Activated CD8-positive, alpha-beta memory T cell treated with anti-CD3 and anti-CD28 coated beads, Interleukin-2, amount 10 ng/mL, durations not matched to agents 7 days and 5 days (primary cell): ENCODE measurements around the gene FAT4. TPM values are rescaled to one million over a fixed set of nuclear protein-coding genes. Genes with fewer than 3 reads are reported as not detected.

Experiments
- ATAC-seq: fragments of 150-1000 bp; cut with Tn5 transposase; one replicate; pipeline ENCODE4 v1.10.0; 2021; ENCODE audit warnings: moderate library complexity
- CTCF ChIA-PET: fragments of 350-600 bp; sonication (Branson Sonifier 250); formaldehyde crosslinking; loops from one replicate; lab custom pipeline; 2021; ENCODE audit warnings: antibody characterized with exemption; lab: Charles Lee
- DNase-seq: peaks from one replicate; pipeline ENCODE4 v3.0.0-alpha.2; 2020
- H3K27ac Mint-ChIP-seq: one replicate; pipeline ENCODE4 v1.8.0; 2021; ENCODE audit warnings: mild to moderate bottlenecking, mixed read lengths
- H3K27me3 Mint-ChIP-seq: one replicate; pipeline ENCODE4 v1.8.0; 2021; ENCODE audit warnings: mixed read lengths
- H3K36me3 Mint-ChIP-seq: one replicate; pipeline ENCODE4 v1.8.0; 2021; ENCODE audit warnings: mild to moderate bottlenecking, mixed read lengths
- H3K4me1 Mint-ChIP-seq: one replicate; pipeline ENCODE4 v1.8.0; 2021; ENCODE audit warnings: mixed read lengths
- H3K4me3 Mint-ChIP-seq: one replicate; pipeline ENCODE4 v1.8.0; 2021; ENCODE audit warnings: mild to moderate bottlenecking, moderate library complexity, mixed read lengths
- H3K9me3 Mint-ChIP-seq: one replicate; pipeline ENCODE4 v1.8.0; 2022; ENCODE audit warnings: low read depth, mixed read lengths
- total RNA-seq, 2 experiments: library from RNA; stranded (reverse); gene quantifications; one replicate each; pipeline ENCODE4 v1.2.3, GENCODE V29; 2021

Gene FAT4
- total RNA-seq, 2 experiments from 2014 or later = not detected

GRCh38 chr4:125323654-125324053, 8.9 kb downstream of the FAT4 start:
- Mint-ChIP-seq H3K27ac (no peak overlapping the region), H3K4me1 (no peaks in the 10 kb centered on the region), H3K27me3 (peaks cover 3% of the 10 kb centered on the region), H3K4me3 (no peak overlapping the region), H3K36me3 (no peaks in the 10 kb centered on the region), H3K9me3 (no peaks in the 10 kb centered on the region)
- no peak for DNase-seq
- no peak for ATAC-seq
- CTCF ChIA-PET = no interaction called here

- no peak overlapping the region for H3K27ac Mint-ChIP-seq
- DNase-seq = no peak
- H3K27me3 Mint-ChIP-seq = no peaks in the 10 kb centered on the region
- ATAC-seq = no peak
- H3K9me3 Mint-ChIP-seq = no peaks in the 10 kb centered on the region
- no peaks in the 10 kb centered on the region for H3K36me3 Mint-ChIP-seq
- CTCF ChIA-PET = no interaction called here
- H3K4me1 Mint-ChIP-seq = no peaks in the 10 kb centered on the region
- no peak overlapping the region for H3K4me3 Mint-ChIP-seq
These were observed 11.0 kb downstream of the FAT4 start for GRCh38 chr4:125325733-125326132.

- H3K27me3 Mint-ChIP-seq = no peaks in the 10 kb centered on the region
- DNase-seq = no peak
- no peaks in the 10 kb centered on the region for H3K4me1 Mint-ChIP-seq
- H3K27ac Mint-ChIP-seq = no peak overlapping the region
- no peaks in the 10 kb centered on the region for H3K36me3 Mint-ChIP-seq
- no peak overlapping the region for H3K4me3 Mint-ChIP-seq
- no peak for ATAC-seq
- no peaks in the 10 kb centered on the region for H3K9me3 Mint-ChIP-seq
- CTCF ChIA-PET = no interaction called here
These were observed 16.4 kb downstream of the FAT4 start for GRCh38 chr4:125331116-125331515.

GRCh38 chr4:125334926-125335325, 20.2 kb downstream of the FAT4 start:
- H3K4me1 Mint-ChIP-seq = no peaks in the 10 kb centered on the region
- no peaks in the 10 kb centered on the region for H3K36me3 Mint-ChIP-seq
- H3K4me3 Mint-ChIP-seq = no peak overlapping the region
- DNase-seq (no peak), ATAC-seq (no peak)
- H3K27ac Mint-ChIP-seq = no peak overlapping the region
- no peaks in the 10 kb centered on the region for H3K9me3 Mint-ChIP-seq
- no peaks in the 10 kb centered on the region for H3K27me3 Mint-ChIP-seq
- CTCF ChIA-PET = no interaction called here

- no peaks in the 10 kb centered on the region for H3K4me1 Mint-ChIP-seq
These were observed 24.1 kb downstream of the FAT4 start for GRCh38 chr4:125338814-125339213.

GRCh38 chr4:125344198-125344597, 29.4 kb downstream of the FAT4 start:
- no peak overlapping the region for H3K27ac Mint-ChIP-seq
- no peaks in the 10 kb centered on the region for H3K4me1 Mint-ChIP-seq
- ATAC-seq (no peak), DNase-seq (no peak)
- H3K9me3 Mint-ChIP-seq = no peaks in the 10 kb centered on the region
- CTCF ChIA-PET = no interaction called here
- no peaks in the 10 kb centered on the region for H3K27me3 Mint-ChIP-seq
- no peak overlapping the region for H3K4me3 Mint-ChIP-seq
- H3K36me3 Mint-ChIP-seq = no peaks in the 10 kb centered on the region

More at GRCh38 chr4:125338814-125339213, 24.1 kb downstream of the FAT4 start:
- no peak for DNase-seq
- H3K9me3 Mint-ChIP-seq = no peaks in the 10 kb centered on the region
- H3K27me3 Mint-ChIP-seq = no peaks in the 10 kb centered on the region
- no peaks in the 10 kb centered on the region for H3K36me3 Mint-ChIP-seq
- no peak overlapping the region for H3K4me3 Mint-ChIP-seq
- CTCF ChIA-PET = no interaction called here
- no peak for ATAC-seq
- H3K27ac Mint-ChIP-seq = no peak overlapping the region

GRCh38 chr4:125346616-125347015, 31.9 kb downstream of the FAT4 start:
- DNase-seq (no peak), ATAC-seq (no peak)
- no peaks in the 10 kb centered on the region for H3K9me3 Mint-ChIP-seq
- no peaks in the 10 kb centered on the region for H3K4me1 Mint-ChIP-seq
- no peak overlapping the region for H3K27ac Mint-ChIP-seq
- H3K27me3 Mint-ChIP-seq = no peaks in the 10 kb centered on the region
- H3K36me3 Mint-ChIP-seq = no peaks in the 10 kb centered on the region
- H3K4me3 Mint-ChIP-seq = no peak overlapping the region
- CTCF ChIA-PET = no interaction called here

GRCh38 chr4:125350470-125351135, 35.8 kb downstream of the FAT4 start:
- Mint-ChIP-seq H3K9me3 (peaks cover 2% of the 10 kb centered on the region), H3K36me3 (no peaks in the 10 kb centered on the region), H3K4me3 (no peak overlapping the region), H3K27ac (no peak overlapping the region), H3K4me1 (no peaks in the 10 kb centered on the region), H3K27me3 (no peaks in the 10 kb centered on the region)
- no peak for DNase-seq
- no peak for ATAC-seq
- CTCF ChIA-PET = no interaction called here

- H3K36me3 Mint-ChIP-seq = no peaks in the 10 kb centered on the region
- CTCF ChIA-PET = no interaction called here
- no peak overlapping the region for H3K27ac Mint-ChIP-seq
- ATAC-seq = no peak
- no peaks in the 10 kb centered on the region for H3K27me3 Mint-ChIP-seq
- no peak for DNase-seq
- peaks cover 2% of the 10 kb centered on the region for H3K9me3 Mint-ChIP-seq
- H3K4me1 Mint-ChIP-seq = no peaks in the 10 kb centered on the region
- H3K4me3 Mint-ChIP-seq = no peak overlapping the region
These were observed 37.8 kb downstream of the FAT4 start for GRCh38 chr4:125352521-125352920.

GRCh38 chr4:125353131-125353530, 38.4 kb downstream of the FAT4 start:
- H3K4me3 Mint-ChIP-seq = no peak overlapping the region
- H3K36me3 Mint-ChIP-seq = no peaks in the 10 kb centered on the region
- no peaks in the 10 kb centered on the region for H3K4me1 Mint-ChIP-seq
- ATAC-seq (no peak), DNase-seq (no peak)
- no peak overlapping the region for H3K27ac Mint-ChIP-seq
- H3K9me3 Mint-ChIP-seq = peaks cover 2% of the 10 kb centered on the region
- CTCF ChIA-PET = no interaction called here
- no peaks in the 10 kb centered on the region for H3K27me3 Mint-ChIP-seq

GRCh38 chr4:125355791-125356190, 41.0 kb downstream of the FAT4 start:
- H3K27ac Mint-ChIP-seq = no peak overlapping the region
- CTCF ChIA-PET = no interaction called here
- H3K9me3 Mint-ChIP-seq = peaks cover 5% of the 10 kb centered on the region
- DNase-seq = no peak
- ATAC-seq = no peak
- no peaks in the 10 kb centered on the region for H3K27me3 Mint-ChIP-seq
- no peaks in the 10 kb centered on the region for H3K4me1 Mint-ChIP-seq
- no peaks in the 10 kb centered on the region for H3K36me3 Mint-ChIP-seq
- H3K4me3 Mint-ChIP-seq = no peak overlapping the region

- Mint-ChIP-seq H3K4me1 (no peaks in the 10 kb centered on the region), H3K9me3 (peaks cover 5% of the 10 kb centered on the region), H3K36me3 (no peaks in the 10 kb centered on the region), H3K4me3 (no peak overlapping the region), H3K27ac (no peak overlapping the region), H3K27me3 (no peaks in the 10 kb centered on the region)
- DNase-seq = no peak
- no peak for ATAC-seq
- CTCF ChIA-PET = no interaction called here
These were observed 42.9 kb downstream of the FAT4 start for GRCh38 chr4:125357675-125358074.

GRCh38 chr4:125358453-125358852, 43.7 kb downstream of the FAT4 start:
- Mint-ChIP-seq H3K27ac (no peak overlapping the region), H3K27me3 (no peaks in the 10 kb centered on the region), H3K4me3 (no peak overlapping the region), H3K4me1 (no peaks in the 10 kb centered on the region), H3K36me3 (no peaks in the 10 kb centered on the region), H3K9me3 (peaks cover 5% of the 10 kb centered on the region)
- DNase-seq (no peak), ATAC-seq (no peak)
- CTCF ChIA-PET = no interaction called here

- no peak overlapping the region for H3K4me3 Mint-ChIP-seq
- peaks cover 5% of the 10 kb centered on the region for H3K9me3 Mint-ChIP-seq
- no peak overlapping the region for H3K27ac Mint-ChIP-seq
- ATAC-seq (no peak), DNase-seq (no peak)
- no peaks in the 10 kb centered on the region for H3K36me3 Mint-ChIP-seq
- no peaks in the 10 kb centered on the region for H3K4me1 Mint-ChIP-seq
- no peaks in the 10 kb centered on the region for H3K27me3 Mint-ChIP-seq
- CTCF ChIA-PET = no interaction called here
These were observed 44.6 kb downstream of the FAT4 start for GRCh38 chr4:125359363-125359762.
